Stimulated activated CD4-positive, alpha-beta T cell treated with anti-CD3 and anti-CD28 coated beads, Interleukin-2, amount 100 ng/mL, for 24 hours (primary cell): ENCODE results near the gene KRTAP26-1.

ENCODE experiments used
- DNase-seq, 2 donors: peaks; one replicate each; pipeline ENCODE4 v3.0.0-alpha.2; 2020

KRTAP26-1 gene

GRCh38 chr21:30320215-30320614, at the start of gene KRTAP26-1:
TSS of gene KRTAP26-1 (minus strand) at chr21:30320315. CDS start at chr21:30320035, 280 bp downstream.
- DNase-seq: no peak

- no peak for DNase-seq
These were observed 35.8 kb upstream of the KRTAP26-1 start for GRCh38 chr21:30355906-30356305.

- DNase-seq: no peak
These were observed 34.3 kb upstream of the KRTAP26-1 start for GRCh38 chr21:30354308-30355005.

- no peak for DNase-seq
These were observed 31.4 kb upstream of the KRTAP26-1 start for GRCh38 chr21:30351534-30351933.

GRCh38 chr21:30349572-30349971, 29.5 kb upstream of the KRTAP26-1 start:
- no peak for DNase-seq

- no peak for DNase-seq
These were observed 28.4 kb upstream of the KRTAP26-1 start, which contains the start of gene KRTAP23-1 for GRCh38 chr21:30348506-30348905. TSS of gene KRTAP23-1 (minus strand) at chr21:30348606. CDS start at chr21:30348606, 0 bp downstream.

GRCh38 chr21:30345014-30345413, 24.9 kb upstream of the KRTAP26-1 start:
- no peak for DNase-seq

- DNase-seq: peak; percentile 47 to 52
These were observed 20.8 kb upstream of the KRTAP26-1 start for GRCh38 chr21:30340714-30341573.

GRCh38 chr21:30338717-30339116, 18.6 kb upstream of the KRTAP26-1 start:
- no peak for DNase-seq

GRCh38 chr21:30337772-30338171, 17.7 kb upstream of the KRTAP26-1 start:
- DNase-seq: no peak

GRCh38 chr21:30337276-30337744, 17.2 kb upstream of the KRTAP26-1 start, which contains the start of gene KRTAP27-1:
TSS of gene KRTAP27-1 (minus strand) at chr21:30337694. CDS start at chr21:30337668, 26 bp downstream.
- no peak for DNase-seq

GRCh38 chr21:30336596-30336995, 16.5 kb upstream of the KRTAP26-1 start:
- DNase-seq: no peak

- no peak for DNase-seq
These were observed 13.6 kb upstream of the KRTAP26-1 start for GRCh38 chr21:30333736-30334135.

- DNase-seq: no peak
These were observed 12.6 kb upstream of the KRTAP26-1 start for GRCh38 chr21:30332681-30333080.

GRCh38 chr21:30329203-30329875, 9.2 kb upstream of the KRTAP26-1 start:
- no peak for DNase-seq

GRCh38 chr21:30326390-30326789, 6.3 kb upstream of the KRTAP26-1 start:
- DNase-seq: no peak

GRCh38 chr21:30315701-30316100, 4.4 kb downstream of the KRTAP26-1 start:
- no peak for DNase-seq

GRCh38 chr21:30306884-30307283, 13.2 kb downstream of the KRTAP26-1 start:
- DNase-seq: no peak

- no peak for DNase-seq
These were observed 15.0 kb downstream of the KRTAP26-1 start for GRCh38 chr21:30305136-30305535.

GRCh38 chr21:30289215-30289614, 30.9 kb downstream of the KRTAP26-1 start, which contains the start of gene KRTAP25-1:
TSS of gene KRTAP25-1 (minus strand) at chr21:30289514. CDS start at chr21:30289490, 24 bp downstream.
- DNase-seq: no peak

- no peak for DNase-seq
These were observed 37.3 kb downstream of the KRTAP26-1 start, which contains the start of gene KRTAP24-1 for GRCh38 chr21:30282850-30283249. TSS of gene KRTAP24-1 (minus strand) at chr21:30282950. CDS start at chr21:30282932, 18 bp downstream.

- no peak for DNase-seq
These were observed 48.5 kb downstream of the KRTAP26-1 start for GRCh38 chr21:30271611-30272010.

GRCh38 chr21:30271156-30271555, 49.0 kb downstream of the KRTAP26-1 start:
- no peak for DNase-seq
